SU-DHL-6 (cell line): ENCODE measurements around the gene TTLL1.

Experiments used
- EZH2phosphoT487 ChIP-seq: fragments of 200-600 bp; sonication (generic), shearing (Covaris generic); conservative IDR thresholded peaks from 2 replicates; pipeline ENCODE4 v1.6.1; 2018; ENCODE audit warnings: mild to moderate bottlenecking, antibody characterized with exemption, low read length, moderate library complexity, mixed read lengths
- TF ChIP-seq, protein P1 (sequence below): fragments of 200-600 bp; sonication (generic); IDR thresholded peaks from one replicate; pipeline ENCODE4 v1.5.1; 2017; ENCODE audit warnings: antibody characterized with exemption, mild to moderate bottlenecking, low read length, moderate library complexity; ENCODE audit not compliant: insufficient read depth, poor library complexity, severe bottlenecking

DNA sequence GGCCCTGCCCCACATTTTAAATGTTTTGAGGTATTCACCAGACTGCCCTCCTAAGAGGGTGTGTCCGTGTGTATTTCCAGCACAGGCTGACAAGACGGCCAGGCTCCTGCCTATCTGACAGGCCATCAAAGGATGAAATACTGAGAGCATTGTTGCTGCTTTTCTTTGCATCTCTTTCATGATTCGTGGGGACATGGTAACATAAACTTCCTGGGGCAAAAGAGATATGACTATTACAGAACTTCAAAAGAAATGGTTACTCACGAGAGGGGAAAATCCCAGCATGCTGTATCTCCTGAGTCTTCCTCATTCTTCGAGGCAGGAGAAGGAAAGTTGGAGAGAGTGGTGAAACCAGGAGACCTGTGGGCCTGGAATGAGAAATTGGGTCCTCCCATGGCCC lies 11.0 kb upstream of the TTLL1 start:
- TF ChIP-seq, protein P1, sequence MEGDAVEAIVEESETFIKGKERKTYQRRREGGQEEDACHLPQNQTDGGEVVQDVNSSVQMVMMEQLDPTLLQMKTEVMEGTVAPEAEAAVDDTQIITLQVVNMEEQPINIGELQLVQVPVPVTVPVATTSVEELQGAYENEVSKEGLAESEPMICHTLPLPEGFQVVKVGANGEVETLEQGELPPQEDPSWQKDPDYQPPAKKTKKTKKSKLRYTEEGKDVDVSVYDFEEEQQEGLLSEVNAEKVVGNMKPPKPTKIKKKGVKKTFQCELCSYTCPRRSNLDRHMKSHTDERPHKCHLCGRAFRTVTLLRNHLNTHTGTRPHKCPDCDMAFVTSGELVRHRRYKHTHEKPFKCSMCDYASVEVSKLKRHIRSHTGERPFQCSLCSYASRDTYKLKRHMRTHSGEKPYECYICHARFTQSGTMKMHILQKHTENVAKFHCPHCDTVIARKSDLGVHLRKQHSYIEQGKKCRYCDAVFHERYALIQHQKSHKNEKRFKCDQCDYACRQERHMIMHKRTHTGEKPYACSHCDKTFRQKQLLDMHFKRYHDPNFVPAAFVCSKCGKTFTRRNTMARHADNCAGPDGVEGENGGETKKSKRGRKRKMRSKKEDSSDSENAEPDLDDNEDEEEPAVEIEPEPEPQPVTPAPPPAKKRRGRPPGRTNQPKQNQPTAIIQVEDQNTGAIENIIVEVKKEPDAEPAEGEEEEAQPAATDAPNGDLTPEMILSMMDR, result no peak
- TF ChIP-seq EZH2phosphoT487, result no peak
